Stimulated activated memory B cell treated with anti-CD40 and anti-IgM and Interleukin-4, amounts not matched to agents 10 μg/mL and 1 μg/mL and 100 μg/mL, for 72 hours (primary cell): Measurements from ENCODE around the gene RPN2.

Experiments used
- ATAC-seq: fragments of 150-1000 bp; cut with Tn5 transposase; 2 replicates; pipeline ENCODE4 v1.10.0; 2021
- H3K27ac Mint-ChIP-seq: one replicate; pipeline ENCODE4 v1.8.0; 2022; ENCODE audit warnings: mild to moderate bottlenecking, mixed read lengths
- H3K27me3 Mint-ChIP-seq: one replicate; pipeline ENCODE4 v1.8.0; 2022; ENCODE audit warnings: mixed read lengths
- H3K36me3 Mint-ChIP-seq: one replicate; pipeline ENCODE4 v1.8.0; 2022; ENCODE audit warnings: mixed read lengths
- H3K4me1 Mint-ChIP-seq: one replicate; pipeline ENCODE4 v1.8.0; 2022; ENCODE audit warnings: mixed read lengths
- H3K4me3 Mint-ChIP-seq: one replicate; pipeline ENCODE4 v1.8.0; 2022; ENCODE audit warnings: mild to moderate bottlenecking, moderate library complexity, mixed read lengths
- H3K9me3 Mint-ChIP-seq: one replicate; pipeline ENCODE4 v1.8.0; 2022; ENCODE audit warnings: mixed read lengths

Gene RPN2

DNA sequence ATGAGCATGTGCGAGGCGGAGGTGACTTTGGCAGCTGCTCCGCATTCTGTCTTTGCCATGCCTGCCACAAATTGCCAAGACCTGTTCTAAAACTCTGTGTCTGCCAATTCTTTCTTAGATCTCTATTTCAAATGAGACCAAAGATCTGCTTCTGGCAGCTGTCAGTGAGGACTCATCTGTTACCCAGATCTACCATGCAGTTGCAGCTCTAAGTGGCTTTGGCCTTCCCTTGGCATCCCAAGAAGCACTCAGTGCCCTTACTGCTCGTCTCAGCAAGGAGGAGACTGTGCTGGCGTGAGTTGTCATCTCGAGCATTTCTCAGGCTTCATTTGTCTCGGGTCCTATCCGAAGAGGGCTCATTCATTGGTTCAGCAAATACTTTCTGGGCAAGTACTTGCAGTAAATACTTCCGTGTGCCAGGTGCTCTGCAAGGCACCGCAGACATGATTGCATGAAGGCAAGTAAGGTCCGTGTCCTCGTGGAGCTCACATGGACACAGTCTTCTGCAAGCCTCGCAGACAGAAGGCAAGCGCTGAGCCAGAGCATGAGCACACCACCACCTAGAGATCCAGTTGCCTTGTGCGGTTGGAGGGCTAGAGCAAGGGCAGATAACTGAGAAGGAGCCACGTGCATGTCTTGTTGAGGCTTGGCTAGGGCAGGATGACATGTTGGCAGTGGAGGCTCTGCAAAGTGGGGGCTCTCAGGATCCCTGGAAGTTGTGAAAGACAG is 20.0 kb downstream of the RPN2 start:
- Mint-ChIP-seq H3K27ac (no peak overlapping the region), H3K27me3 (no peaks in the 10 kb centered on the region), H3K9me3 (no peaks in the 10 kb centered on the region), H3K4me1 (peaks cover 28% of the 10 kb centered on the region), H3K36me3 (peaks cover 42% of the 10 kb centered on the region), H3K4me3 (no peak overlapping the region)
- no peak for ATAC-seq

DNA sequence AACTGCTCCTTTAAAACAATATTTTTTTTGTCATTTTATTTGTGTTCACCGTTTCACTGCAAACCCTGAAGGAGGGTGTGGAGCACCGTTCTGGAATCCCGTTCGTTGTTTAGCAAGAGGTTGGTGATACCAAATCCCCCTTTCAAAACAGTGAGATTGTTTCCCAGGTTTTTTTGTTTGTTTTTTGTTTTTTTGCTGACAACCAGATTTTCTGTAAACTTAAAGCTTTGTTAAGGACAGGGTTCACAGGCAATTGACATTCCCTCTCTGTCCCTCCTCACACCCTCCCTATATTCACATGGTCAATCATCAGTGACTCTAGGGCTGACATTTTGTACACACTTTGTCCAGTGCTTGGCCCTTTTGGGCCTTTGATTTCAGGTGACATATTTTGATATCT is 21.2 kb downstream of the RPN2 start:
- Mint-ChIP-seq H3K4me3 (no peak overlapping the region), H3K9me3 (no peaks in the 10 kb centered on the region), H3K27me3 (no peaks in the 10 kb centered on the region), H3K4me1 (peaks cover 16% of the 10 kb centered on the region), H3K36me3 (peaks cover 53% of the 10 kb centered on the region), H3K27ac (no peak overlapping the region)
- no peak for ATAC-seq

DNA sequence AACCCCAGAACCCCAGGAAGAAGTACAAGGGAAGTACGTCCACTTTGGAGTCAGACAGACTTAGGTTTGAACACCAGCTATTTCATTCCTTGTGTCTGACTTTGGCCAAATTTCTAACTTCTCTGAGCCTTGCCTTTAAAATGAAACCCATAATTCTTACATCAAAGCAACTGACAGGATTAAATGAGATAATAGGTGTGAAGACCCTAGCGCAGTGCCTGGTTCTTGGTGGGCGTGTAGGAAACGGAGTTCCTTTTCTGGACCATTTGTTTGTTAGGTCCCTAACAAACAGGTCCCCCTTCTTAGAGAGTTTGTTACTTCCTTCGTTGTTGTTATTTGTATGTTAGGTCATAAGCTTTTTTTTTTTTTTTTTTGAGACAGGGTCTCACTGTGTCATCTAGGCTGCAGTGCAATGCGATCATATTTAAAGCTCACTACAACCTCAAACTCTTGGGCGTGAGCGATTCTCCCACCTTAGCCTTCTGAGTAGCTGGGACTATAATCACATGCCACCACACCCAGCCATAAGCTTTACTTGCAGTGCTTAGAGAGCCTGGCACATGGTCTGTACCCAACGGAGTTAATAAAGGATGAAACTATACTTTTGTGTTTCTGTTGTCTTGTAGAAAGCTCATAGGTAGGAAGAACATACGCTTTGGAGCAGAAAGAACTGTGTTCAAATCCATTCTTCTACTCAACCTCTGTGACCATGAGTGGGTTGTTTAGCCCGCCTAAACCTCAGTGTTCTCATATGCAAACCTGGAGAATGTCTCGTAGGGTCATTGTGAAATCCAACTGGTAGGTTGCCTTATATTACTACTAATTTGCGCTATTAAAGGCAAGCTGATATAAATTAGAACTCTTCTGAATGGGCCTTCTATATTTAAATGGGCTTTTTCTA is 22.0 kb downstream of the RPN2 start:
- no peaks in the 10 kb centered on the region for H3K9me3 Mint-ChIP-seq
- H3K4me3 Mint-ChIP-seq: no peak overlapping the region
- H3K27me3 Mint-ChIP-seq: no peaks in the 10 kb centered on the region
- no peak overlapping the region for H3K27ac Mint-ChIP-seq
- H3K4me1 Mint-ChIP-seq: peaks cover 11% of the 10 kb centered on the region
- no peak for ATAC-seq
- H3K36me3 Mint-ChIP-seq: peaks cover 57% of the 10 kb centered on the region

DNA sequence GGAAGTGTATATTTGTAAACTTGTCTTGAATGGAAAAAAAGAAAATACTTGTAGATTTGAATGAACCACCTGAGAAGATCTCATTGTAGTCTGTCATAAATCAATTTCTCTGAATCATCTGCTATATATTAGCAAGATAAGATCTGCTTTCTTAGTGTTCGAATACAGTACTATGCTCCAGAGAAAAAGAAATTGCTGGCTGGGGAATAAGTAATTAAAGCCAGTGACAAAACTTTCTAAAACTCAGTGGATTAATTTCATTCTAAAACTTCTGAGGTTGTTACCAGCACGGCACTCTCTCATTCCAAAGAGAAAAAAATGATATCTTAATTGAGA is 22.7 kb downstream of the RPN2 start:
- peaks cover 5% of the 10 kb centered on the region for H3K4me1 Mint-ChIP-seq
- no peak overlapping the region for H3K27ac Mint-ChIP-seq
- no peaks in the 10 kb centered on the region for H3K9me3 Mint-ChIP-seq
- peaks cover 54% of the 10 kb centered on the region for H3K36me3 Mint-ChIP-seq
- ATAC-seq: no peak
- H3K4me3 Mint-ChIP-seq: no peak overlapping the region
- no peaks in the 10 kb centered on the region for H3K27me3 Mint-ChIP-seq

DNA sequence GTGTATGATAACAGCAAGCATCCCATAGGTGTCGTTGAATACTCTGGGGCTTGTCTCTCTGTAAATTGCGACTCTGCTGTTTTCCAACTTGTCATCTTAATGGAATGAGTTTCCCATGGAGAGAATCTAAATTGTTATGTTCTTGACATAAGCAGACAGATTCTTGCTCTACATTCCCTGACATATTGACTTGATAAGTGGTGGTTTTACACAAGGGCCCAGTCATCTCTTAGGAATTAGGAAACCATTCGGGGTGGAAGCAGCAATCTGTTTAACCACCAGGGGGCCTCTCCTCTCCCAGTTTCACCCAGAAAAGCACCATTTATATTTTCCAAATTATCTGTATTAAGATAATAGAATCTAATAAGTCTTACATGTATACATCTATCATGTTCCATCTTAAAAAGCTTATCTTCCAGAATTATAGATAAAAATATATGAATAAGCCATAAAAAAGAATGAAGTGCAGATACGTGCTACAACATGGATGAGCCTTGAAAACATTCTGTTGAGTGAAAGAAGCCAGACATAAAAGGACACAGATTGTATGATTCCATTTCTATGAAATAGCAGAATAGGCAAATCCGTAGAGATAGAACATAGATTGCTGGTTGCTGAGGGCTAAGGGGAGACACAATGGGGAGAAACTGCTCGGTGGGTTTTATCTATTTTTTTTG is 23.3 kb downstream of the RPN2 start:
- Mint-ChIP-seq H3K36me3 (peaks cover 57% of the 10 kb centered on the region), H3K4me3 (no peak overlapping the region), H3K4me1 (no peaks in the 10 kb centered on the region), H3K27ac (no peak overlapping the region), H3K27me3 (no peaks in the 10 kb centered on the region), H3K9me3 (no peaks in the 10 kb centered on the region)
- no peak for ATAC-seq

DNA sequence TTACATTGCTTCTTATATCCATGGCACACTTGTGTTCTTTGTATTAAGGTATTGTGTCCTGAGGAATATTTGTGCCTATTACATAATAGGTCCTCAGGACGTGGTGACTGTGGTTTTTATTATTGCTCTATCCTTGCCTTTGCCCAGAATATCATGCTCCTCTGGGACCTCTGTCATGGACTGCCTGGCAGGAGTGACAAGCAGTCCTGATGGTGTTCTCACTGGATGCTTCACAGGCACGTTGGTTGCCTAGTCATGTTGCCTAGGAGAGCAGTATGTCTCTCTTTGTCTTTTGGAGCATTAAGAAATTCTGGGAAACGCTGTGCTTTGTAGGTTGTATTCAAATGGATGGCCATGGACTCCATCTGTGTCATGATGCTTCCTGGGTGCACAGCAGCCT is 24.9 kb downstream of the RPN2 start:
- H3K27me3 Mint-ChIP-seq: no peaks in the 10 kb centered on the region
- no peak overlapping the region for H3K27ac Mint-ChIP-seq
- H3K36me3 Mint-ChIP-seq: peaks cover 59% of the 10 kb centered on the region
- H3K9me3 Mint-ChIP-seq: no peaks in the 10 kb centered on the region
- ATAC-seq: no peak
- no peaks in the 10 kb centered on the region for H3K4me1 Mint-ChIP-seq
- no peak overlapping the region for H3K4me3 Mint-ChIP-seq

DNA sequence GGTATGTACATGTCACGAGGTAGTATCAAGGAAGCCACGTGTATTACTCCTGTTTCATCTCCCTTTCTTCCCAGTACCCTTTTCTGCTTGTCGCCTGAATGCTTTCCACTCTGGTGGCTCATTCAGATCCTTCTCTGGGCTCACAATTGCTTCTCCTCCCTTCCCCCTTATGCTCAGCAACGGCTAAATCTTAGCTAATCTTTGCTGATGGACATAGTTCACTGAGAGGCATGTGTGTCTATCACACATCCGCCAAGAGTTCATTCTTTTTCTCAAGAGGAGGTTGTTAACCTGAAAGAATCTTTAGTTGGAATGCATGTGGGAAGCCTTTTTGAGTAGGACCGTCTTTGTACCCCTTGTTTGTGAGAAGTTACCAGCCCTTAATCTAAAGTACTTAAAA is 26.0 kb downstream of the RPN2 start:
- no peaks in the 10 kb centered on the region for H3K4me1 Mint-ChIP-seq
- H3K9me3 Mint-ChIP-seq: no peaks in the 10 kb centered on the region
- ATAC-seq: no peak
- no peak overlapping the region for H3K27ac Mint-ChIP-seq
- no peaks in the 10 kb centered on the region for H3K27me3 Mint-ChIP-seq
- no peak overlapping the region for H3K4me3 Mint-ChIP-seq
- H3K36me3 Mint-ChIP-seq: peaks cover 54% of the 10 kb centered on the region

DNA sequence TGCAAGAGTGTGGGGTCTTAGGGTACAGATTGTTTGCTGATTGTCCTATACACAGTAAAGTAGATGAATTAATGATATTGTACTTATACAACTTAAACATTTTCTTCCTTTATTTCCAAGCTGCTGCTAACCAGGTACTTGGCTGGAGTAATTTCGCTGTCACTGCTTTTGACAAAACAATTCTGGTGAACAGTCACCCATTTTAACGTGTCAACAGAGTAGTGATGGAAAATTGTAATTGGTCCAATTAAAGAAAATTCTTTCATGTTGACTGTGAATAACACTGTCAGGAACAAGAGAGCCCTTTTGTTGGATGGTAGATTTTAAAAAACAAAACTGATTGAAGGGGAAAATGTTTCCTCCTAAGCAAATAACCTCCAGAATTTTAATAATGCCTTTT is 26.7 kb downstream of the RPN2 start:
- Mint-ChIP-seq H3K9me3 (no peaks in the 10 kb centered on the region), H3K4me3 (no peak overlapping the region), H3K27ac (no peak overlapping the region), H3K27me3 (no peaks in the 10 kb centered on the region), H3K36me3 (peaks cover 49% of the 10 kb centered on the region), H3K4me1 (no peaks in the 10 kb centered on the region)
- no peak for ATAC-seq

DNA sequence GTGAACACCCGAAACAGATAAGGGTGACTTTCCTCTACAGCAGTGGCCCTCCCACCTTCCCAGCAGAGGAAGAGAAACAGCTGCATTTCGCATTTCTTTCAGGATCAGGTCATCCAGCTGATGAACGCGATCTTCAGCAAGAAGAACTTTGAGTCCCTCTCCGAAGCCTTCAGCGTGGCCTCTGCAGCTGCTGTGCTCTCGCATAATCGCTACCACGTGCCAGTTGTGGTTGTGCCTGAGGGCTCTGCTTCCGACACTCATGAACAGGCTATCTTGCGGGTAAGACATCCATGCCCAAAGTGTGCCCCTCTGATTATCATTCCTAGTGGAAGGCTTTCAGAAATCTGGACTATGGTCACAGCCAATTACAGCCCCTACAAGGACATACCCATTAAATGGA is 28.0 kb downstream of the RPN2 start:
- no peak overlapping the region for H3K27ac Mint-ChIP-seq
- ATAC-seq: no peak
- H3K9me3 Mint-ChIP-seq: no peaks in the 10 kb centered on the region
- no peak overlapping the region for H3K4me3 Mint-ChIP-seq
- H3K4me1 Mint-ChIP-seq: no peaks in the 10 kb centered on the region
- H3K36me3 Mint-ChIP-seq: peaks cover 50% of the 10 kb centered on the region
- H3K27me3 Mint-ChIP-seq: no peaks in the 10 kb centered on the region

DNA sequence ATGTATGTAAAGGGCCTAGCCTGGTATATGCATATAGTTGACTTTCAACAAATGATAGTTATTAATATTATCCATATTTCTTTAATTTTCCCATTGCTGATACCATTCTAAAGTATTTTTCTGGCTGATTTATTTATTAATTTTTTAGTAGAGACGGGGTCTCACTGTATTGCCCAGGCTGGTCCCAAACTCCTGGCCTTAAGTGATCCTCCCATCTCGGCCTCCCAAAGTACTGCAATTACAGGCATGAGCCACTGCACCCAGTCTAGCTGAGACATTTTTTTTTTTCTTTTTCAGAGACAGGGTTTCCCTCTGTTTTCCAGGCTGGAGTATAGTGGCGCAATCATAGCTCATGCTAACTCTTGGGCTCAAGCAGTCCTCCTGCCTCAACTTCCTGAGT is 30.1 kb downstream of the RPN2 start:
- no peaks in the 10 kb centered on the region for H3K27me3 Mint-ChIP-seq
- ATAC-seq: no peak
- H3K4me3 Mint-ChIP-seq: no peak overlapping the region
- H3K36me3 Mint-ChIP-seq: peaks cover 49% of the 10 kb centered on the region
- H3K9me3 Mint-ChIP-seq: no peaks in the 10 kb centered on the region
- no peak overlapping the region for H3K27ac Mint-ChIP-seq
- H3K4me1 Mint-ChIP-seq: no peaks in the 10 kb centered on the region

DNA sequence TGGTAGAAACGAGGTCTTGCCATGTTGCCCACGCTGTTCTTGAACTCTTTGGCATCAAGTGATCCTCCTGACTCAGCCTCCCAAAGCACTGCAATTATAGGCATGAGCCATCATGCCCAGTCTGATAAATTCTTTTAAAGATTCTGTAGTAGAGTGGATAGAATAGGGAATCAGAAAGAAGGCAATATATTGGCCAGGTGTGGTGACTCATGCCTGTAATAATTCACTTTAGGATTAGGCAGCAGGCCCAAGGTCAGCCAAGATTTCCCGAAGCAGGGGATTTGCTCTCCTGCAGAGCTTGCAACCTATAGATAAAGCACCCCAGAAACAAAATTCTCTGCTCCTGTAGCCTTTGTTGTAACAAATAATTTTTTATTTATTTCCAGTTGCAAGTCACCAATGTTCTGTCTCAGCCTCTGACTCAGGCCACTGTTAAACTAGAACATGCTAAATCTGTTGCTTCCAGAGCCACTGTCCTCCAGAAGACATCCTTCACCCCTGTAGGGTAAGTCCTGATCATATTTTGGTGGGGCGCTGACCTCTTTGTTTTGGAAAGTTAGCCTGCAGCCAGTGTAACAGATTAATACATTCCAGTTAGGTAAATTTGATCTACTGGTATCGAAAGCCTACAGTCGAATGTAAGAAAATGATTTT is 30.7 kb downstream of the RPN2 start:
- H3K9me3 Mint-ChIP-seq: no peaks in the 10 kb centered on the region
- no peaks in the 10 kb centered on the region for H3K4me1 Mint-ChIP-seq
- no peak overlapping the region for H3K4me3 Mint-ChIP-seq
- no peak for ATAC-seq
- no peaks in the 10 kb centered on the region for H3K27me3 Mint-ChIP-seq
- peaks cover 44% of the 10 kb centered on the region for H3K36me3 Mint-ChIP-seq
- H3K27ac Mint-ChIP-seq: no peak overlapping the region

DNA sequence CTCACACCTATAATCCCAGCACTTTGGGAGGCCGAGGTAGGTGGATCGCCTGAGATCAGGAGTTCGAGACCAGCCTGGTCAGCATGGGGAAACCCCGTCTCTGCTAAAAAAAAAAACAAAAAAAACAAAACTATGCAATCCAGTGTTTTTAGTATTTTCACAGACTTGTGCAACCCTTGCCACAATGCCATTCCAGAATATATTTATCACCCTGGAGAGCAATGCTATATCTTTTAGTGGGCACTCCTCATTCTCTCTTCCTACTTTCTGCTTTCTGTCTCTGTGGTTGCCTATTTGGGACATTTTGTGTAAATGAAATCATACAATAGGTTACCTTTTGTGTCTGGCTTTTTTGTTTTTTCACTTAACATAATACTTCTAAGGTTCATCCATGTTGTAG is 39.3 kb downstream of the RPN2 start:
- ATAC-seq: no peak
- H3K4me3 Mint-ChIP-seq: no peak overlapping the region

DNA sequence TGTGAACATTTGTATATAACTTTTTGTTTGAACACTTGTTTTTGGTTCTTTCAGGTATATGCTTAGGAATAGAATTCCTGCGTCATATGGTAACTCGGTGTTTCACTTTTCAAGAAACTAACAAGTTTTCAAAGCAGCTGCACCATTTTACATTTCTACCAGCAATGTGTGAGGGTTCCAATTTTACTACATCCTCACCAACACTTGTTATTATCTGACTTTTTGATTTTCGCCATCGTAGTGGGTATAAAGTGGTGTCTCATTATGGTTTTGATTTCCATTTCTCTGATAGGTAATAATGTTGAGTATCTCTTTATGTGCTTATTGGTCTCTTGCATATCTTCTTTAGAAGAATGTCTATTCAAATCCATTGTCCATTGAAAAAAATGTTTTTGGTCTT is 39.8 kb downstream of the RPN2 start:
- ATAC-seq: no peak
- peaks cover 48% of the 10 kb centered on the region for H3K36me3 Mint-ChIP-seq
- H3K27me3 Mint-ChIP-seq: no peaks in the 10 kb centered on the region
- H3K9me3 Mint-ChIP-seq: no peaks in the 10 kb centered on the region
- no peaks in the 10 kb centered on the region for H3K4me1 Mint-ChIP-seq
- H3K27ac Mint-ChIP-seq: no peak overlapping the region
- H3K4me3 Mint-ChIP-seq: no peak overlapping the region

More for the DNA sequence above, 39.3 kb downstream of the RPN2 start:
- Mint-ChIP-seq H3K36me3 (peaks cover 43% of the 10 kb centered on the region), H3K27me3 (no peaks in the 10 kb centered on the region), H3K4me1 (no peaks in the 10 kb centered on the region), H3K9me3 (no peaks in the 10 kb centered on the region), H3K27ac (no peak overlapping the region)

DNA sequence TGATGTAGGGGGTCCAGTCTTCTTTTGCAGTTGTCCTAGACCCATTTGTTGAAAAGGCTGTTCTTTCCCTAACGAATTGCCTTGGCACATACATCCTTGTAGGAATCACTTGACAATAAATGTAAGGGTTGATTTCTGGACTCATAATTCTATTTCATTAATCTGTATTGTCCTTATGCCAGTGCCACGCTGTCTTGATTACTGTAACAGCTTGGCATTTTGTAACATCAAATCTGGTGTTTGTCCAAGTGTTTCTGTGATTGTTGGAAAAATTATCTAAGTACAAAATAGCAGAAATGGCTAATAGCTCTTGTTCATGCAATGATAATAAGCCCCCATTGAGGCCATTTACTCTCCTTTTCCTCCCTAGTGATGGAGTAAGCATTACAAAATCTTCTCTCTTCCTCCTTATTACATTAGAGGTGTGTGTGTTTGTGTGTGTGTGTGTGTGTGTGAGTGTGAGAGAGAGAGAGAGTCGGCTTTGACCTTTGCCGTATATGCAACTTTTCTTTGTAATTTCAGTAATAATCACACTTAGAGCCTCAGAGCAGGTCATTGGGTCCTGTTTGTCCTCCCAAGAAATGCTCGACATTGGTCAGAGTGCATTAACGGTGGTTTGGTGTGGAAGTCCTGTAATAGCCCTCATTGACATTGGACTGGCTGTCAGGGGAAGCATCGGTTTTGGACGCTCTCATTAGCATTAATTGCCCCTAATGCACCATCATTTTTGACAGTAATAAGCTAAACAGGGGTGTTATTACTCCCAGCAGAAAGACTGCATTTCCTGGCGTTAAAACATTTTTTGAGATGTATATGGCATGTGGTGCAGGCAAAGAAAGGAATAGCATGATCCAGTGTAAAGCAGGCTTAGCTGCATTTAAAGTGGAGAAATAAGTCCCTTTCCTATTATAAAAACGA is 40.9 kb downstream of the RPN2 start:
- peaks cover 58% of the 10 kb centered on the region for H3K36me3 Mint-ChIP-seq
- H3K9me3 Mint-ChIP-seq: no peaks in the 10 kb centered on the region
- H3K4me3 Mint-ChIP-seq: no peak overlapping the region
- H3K27ac Mint-ChIP-seq: no peak overlapping the region
- H3K4me1 Mint-ChIP-seq: no peaks in the 10 kb centered on the region
- no peaks in the 10 kb centered on the region for H3K27me3 Mint-ChIP-seq
- no peak for ATAC-seq
